ENCODE data around the gene NPY2R. TPM values are rescaled to one million over a fixed set of nuclear protein-coding genes. Genes with fewer than 3 reads are reported as not detected.

NPY2R gene
- total and polyA plus RNA-seq, 2 donors (not counting 1 experiment from before 2014, with no cell fraction given) = not detected

DNA sequence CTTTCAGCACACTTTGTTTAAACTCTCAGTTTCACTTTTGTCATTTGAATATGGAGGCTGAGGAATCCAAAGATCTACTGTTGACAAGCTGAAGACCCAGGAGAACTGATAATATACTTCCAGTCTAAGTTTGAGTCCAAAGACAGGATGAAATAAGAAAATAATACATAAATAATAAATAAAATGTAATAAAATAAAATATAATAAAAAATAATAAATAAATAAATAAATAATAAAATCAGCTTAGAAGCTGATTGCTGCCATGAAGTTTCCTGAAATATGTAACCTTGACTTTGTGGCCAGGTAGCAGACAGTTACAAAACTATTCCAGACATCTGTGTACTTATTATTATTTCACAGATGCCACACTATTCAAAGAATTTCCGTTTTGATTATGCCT is 55.0 kb downstream of the NPY2R start:
- H3K4me2 ChIP-seq (ENCODE audit: extremely low read depth, insufficient read depth, low read length) = no peak overlapping the region

DNA sequence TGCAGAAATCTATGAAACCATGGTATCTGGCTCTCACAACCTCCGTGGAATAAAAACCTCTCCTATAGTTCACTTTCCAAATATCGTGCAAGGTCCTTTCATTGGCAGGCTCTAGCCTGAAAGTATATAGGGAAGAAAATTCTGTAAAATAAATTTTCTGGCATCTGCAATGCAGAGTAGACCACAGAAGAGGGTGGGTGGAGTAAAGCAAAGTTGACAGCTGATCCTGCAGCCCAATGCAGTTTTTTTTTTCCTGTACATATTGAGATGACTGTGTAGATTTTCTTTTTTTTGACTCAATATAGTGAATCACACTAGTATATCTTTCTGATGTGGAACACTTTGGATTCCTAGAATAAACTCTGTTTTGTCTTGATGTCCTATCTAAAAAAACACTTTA is 56.7 kb downstream of the NPY2R start:
- Histone ChIP-seq H3K4me3 (replicated peaks in 1 of 4; ENCODE audit: control extremely low read depth in 1 of 4, insufficient read depth in 1 of 4, low read depth in 3 of 4, low read length in 4 of 4) (no peak overlapping the region), H3K9me3 (ENCODE audit: control insufficient read depth, insufficient read depth, low read depth, low read length) (no peaks in the 10 kb centered on the region), H3K36me3 (ENCODE audit: control insufficient read depth, insufficient read depth, low read length) (no peaks in the 10 kb centered on the region), H3K27ac (ENCODE audit: insufficient read depth, low read length) (no peak overlapping the region), H4K20me1 (ENCODE audit: control insufficient read depth, extremely low read depth, insufficient read depth, low read length) (no peaks in the 10 kb centered on the region), H3K9ac (ENCODE audit: insufficient read depth, low read length) (no peak overlapping the region), H3K79me2 (ENCODE audit: control insufficient read depth, insufficient read depth, low read length) (no peaks in the 10 kb centered on the region), H2AFZ (ENCODE audit: low read length) (no peak overlapping the region), H3K4me1 (ENCODE audit: control insufficient read depth, extremely low read depth, insufficient read depth, low read length) (no peaks in the 10 kb centered on the region), H3K4me2 (ENCODE audit: extremely low read depth, insufficient read depth, low read length) (no peak overlapping the region), H3K27me3 (ENCODE audit: control insufficient read depth, insufficient read depth, low read length) (no peaks in the 10 kb centered on the region)
- TF ChIP-seq, protein P1, sequence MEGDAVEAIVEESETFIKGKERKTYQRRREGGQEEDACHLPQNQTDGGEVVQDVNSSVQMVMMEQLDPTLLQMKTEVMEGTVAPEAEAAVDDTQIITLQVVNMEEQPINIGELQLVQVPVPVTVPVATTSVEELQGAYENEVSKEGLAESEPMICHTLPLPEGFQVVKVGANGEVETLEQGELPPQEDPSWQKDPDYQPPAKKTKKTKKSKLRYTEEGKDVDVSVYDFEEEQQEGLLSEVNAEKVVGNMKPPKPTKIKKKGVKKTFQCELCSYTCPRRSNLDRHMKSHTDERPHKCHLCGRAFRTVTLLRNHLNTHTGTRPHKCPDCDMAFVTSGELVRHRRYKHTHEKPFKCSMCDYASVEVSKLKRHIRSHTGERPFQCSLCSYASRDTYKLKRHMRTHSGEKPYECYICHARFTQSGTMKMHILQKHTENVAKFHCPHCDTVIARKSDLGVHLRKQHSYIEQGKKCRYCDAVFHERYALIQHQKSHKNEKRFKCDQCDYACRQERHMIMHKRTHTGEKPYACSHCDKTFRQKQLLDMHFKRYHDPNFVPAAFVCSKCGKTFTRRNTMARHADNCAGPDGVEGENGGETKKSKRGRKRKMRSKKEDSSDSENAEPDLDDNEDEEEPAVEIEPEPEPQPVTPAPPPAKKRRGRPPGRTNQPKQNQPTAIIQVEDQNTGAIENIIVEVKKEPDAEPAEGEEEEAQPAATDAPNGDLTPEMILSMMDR (conservative IDR thresholded peaks at IDR 0.05 in 1 of 2, IDR thresholded peaks at IDR 0.05 in 1 of 2; ENCODE audit: low read depth in 1 of 2, low read length in 2 of 2) = no peak
- TF ChIP-seq EZH2 (IDR thresholded peaks at IDR 0.05; ENCODE audit: low read length, missing control alignments) = no peak
- no peak for DNase-seq (ENCODE audit: low read depth in 2 of 2)

More for the DNA sequence above, 55.0 kb downstream of the NPY2R start:
- Histone ChIP-seq H3K9ac (ENCODE audit: insufficient read depth, low read length) (no peak overlapping the region), H3K4me3 (replicated peaks in 1 of 4; ENCODE audit: control extremely low read depth in 1 of 4, insufficient read depth in 1 of 4, low read depth in 3 of 4, low read length in 4 of 4) (no peak overlapping the region), H3K4me1 (ENCODE audit: control insufficient read depth, extremely low read depth, insufficient read depth, low read length) (no peaks in the 10 kb centered on the region), H3K27me3 (ENCODE audit: control insufficient read depth, insufficient read depth, low read length) (no peaks in the 10 kb centered on the region), H3K79me2 (ENCODE audit: control insufficient read depth, insufficient read depth, low read length) (no peaks in the 10 kb centered on the region), H3K36me3 (ENCODE audit: control insufficient read depth, insufficient read depth, low read length) (no peaks in the 10 kb centered on the region), H3K9me3 (ENCODE audit: control insufficient read depth, insufficient read depth, low read depth, low read length) (no peaks in the 10 kb centered on the region), H4K20me1 (ENCODE audit: control insufficient read depth, extremely low read depth, insufficient read depth, low read length) (no peaks in the 10 kb centered on the region), H2AFZ (ENCODE audit: low read length) (no peak overlapping the region), H3K27ac (ENCODE audit: insufficient read depth, low read length) (no peak overlapping the region)
- TF ChIP-seq EZH2 (IDR thresholded peaks at IDR 0.05; ENCODE audit: low read length, missing control alignments) = no peak
- TF ChIP-seq, protein P1 (conservative IDR thresholded peaks at IDR 0.05 in 1 of 2, IDR thresholded peaks at IDR 0.05 in 1 of 2; ENCODE audit: low read depth in 1 of 2, low read length in 2 of 2) = no peak
- DNase-seq (ENCODE audit: low read depth in 2 of 2) = no peak

Other genes starting within 250 kb of the NPY2R start
- gene MAP9, start 168.3 kb downstream of the NPY2R start, total RNA-seq = 10.3 and 12.6 TPM in 2 replicates
- 10.5 and 14.7 TPM in 2 replicates for gene MAP9, start 168.3 kb downstream of the NPY2R start, polyA plus RNA-seq

Data from fibroblast of lung (primary cell).